Sigmoid colon (tissue), 7 donors: Measurements from ENCODE around the gene ZNF525. TPM values are rescaled to one million over a fixed set of nuclear protein-coding genes. Genes with fewer than 3 reads are reported as not detected.

Experiments
- DNase-seq: peaks from one replicate; pipeline ENCODE4 v3.0.0-alpha.2; 2019
- H3K27ac ChIP-seq, 4 donors: fragments of 200-600 bp; sonication (generic); one replicate each; pipeline ENCODE4 v1.5.1; 2016 to 2019; ENCODE audit warnings: mild to moderate bottlenecking in 1 of 4
- H3K27me3 ChIP-seq, 3 donors: fragments of 200-600 bp; sonication (generic); one replicate each; pipeline ENCODE4 v1.5.1; 2019; ENCODE audit warnings: mild to moderate bottlenecking in 1 of 3
- H3K36me3 ChIP-seq, 4 donors: fragments of 200-600 bp; sonication (generic); one replicate each; pipeline ENCODE4 v1.5.1; 2016 to 2019
- H3K4me1 ChIP-seq, 4 donors: fragments of 200-600 bp; sonication (generic); one replicate each; pipeline ENCODE4 v1.5.1; 2017 to 2019
- H3K4me3 ChIP-seq, 4 donors: fragments of 200-600 bp; sonication (generic); one replicate each; pipeline ENCODE4 v1.5.1; 2017 to 2019; ENCODE audit warnings: mild to moderate bottlenecking in 2 of 4, moderate library complexity in 1 of 4
- H3K9me3 ChIP-seq, 4 donors: fragments of 200-600 bp in 3 of 4; sonication (generic) in 3 of 4; one replicate each; pipeline versions ENCODE4 v1.5.1 to v1.6.1; 2013 to 2019
- EP300 ChIP-seq, 4 donors: sonication (generic); formaldehyde crosslinking; IDR thresholded peaks; one replicate each; pipeline ENCODE4 v1.6.1; 2017; ENCODE audit warnings: antibody characterized with exemption in 4 of 4
- POLR2A ChIP-seq, 2 donors: fragments of 450-650 bp; IDR thresholded peaks; one replicate each; pipeline ENCODE4 v1.6.1; 2016; ENCODE audit warnings: antibody characterized with exemption in 2 of 2, mild to moderate bottlenecking in 2 of 2, moderate library complexity in 2 of 2
- POLR2AphosphoS5 ChIP-seq, 4 donors: sonication (generic); formaldehyde crosslinking; IDR thresholded peaks; one replicate each; pipeline ENCODE4 v1.6.1; 2017; ENCODE audit warnings: antibody characterized with exemption in 4 of 4
- WGBS, 2 donors: extraction: QIAGEN DNeasy Blood & Tissue Kit; methylation state at CpG; one replicate each; pipeline ENCODE4 v1.1.7; 2013; 5-methylcytosine and 5-hydroxymethylcytosine counted together
- intact Hi-C: fragments of 100-400 bp; cut with DNase I; formaldehyde crosslinking; loops from one replicate; pipeline ENCODE4 v1.15.1; 2023
- polyA plus RNA-seq, 3 donors: library from polyadenylated mRNA; stranded (reverse); fragments of 200-250 nt; gene quantifications; one replicate each; pipeline ENCODE4 v1.2.3, GENCODE V29; 2013
- small RNA-seq, 3 donors: library from RNA; depleted of rRNA; stranded (forward); fragments of <200 nt; gene quantifications; one replicate each; pipeline ENCODE3, GENCODE V24; 2016
- total RNA-seq, 4 donors: library from RNA; depleted of rRNA; stranded (reverse); fragments of >200 nt; gene quantifications; one replicate each; pipeline ENCODE4 v1.1.0, GENCODE V29; 2016
- TF ChIP-seq, protein P1 (sequence below), 4 experiments: fragments of 450-650 bp in 3 of 4; fragments of 200-600 bp in 1 of 4; IDR thresholded peaks; one replicate each; pipeline ENCODE4 v1.5.1; 2016 to 2019; ENCODE audit warnings: antibody characterized with exemption in 4 of 4, mild to moderate bottlenecking in 3 of 4, moderate library complexity in 2 of 4
- donor health status: healthy with polysubstance abuse.
- donor health status: Bipolar disorder and iron deficiency.
- donor health status: healthy.

Gene ZNF525
- total and polyA plus RNA-seq, 7 donors: 1.4 to 10.8 (median 7.0) TPM

GRCh38 chr19:53431399-53432087 lies 66.0 kb downstream of the ZNF525 start, which contains the start of gene ZNF761:
TSS of gene ZNF761 (plus strand) at chr19:53431984. CDS start at chr19:53447269, 15,285 bp downstream.
- intact Hi-C loops: loop anchor here (2.0 to 5.0 kb wide), 2 partner anchors 36 to 81 kb away; partner anchors contain the start of gene ZNF813
- peak; percentile 97 for DNase-seq
- H3K9me3 ChIP-seq: peaks cover 0 to 4% (median 0%) of the 10 kb centered on the region in 4 donors
- H3K4me1 ChIP-seq: peaks cover 0 to 10% (median 7%) of the 10 kb centered on the region in 4 donors
- H3K36me3 ChIP-seq: peaks cover 0 to 13% (median 3%) of the 10 kb centered on the region in 4 donors
- no peaks in the 10 kb centered on the region for H3K27me3 ChIP-seq
- peak within 1 kb of the TSS; percentile 60 to 71 (median 64) for H3K4me3 ChIP-seq
- TF ChIP-seq POLR2AphosphoS5 (IDR thresholded peaks at IDR 0.05) (peak; percentile 90 to 92 (median 91)), POLR2A (IDR thresholded peaks at IDR 0.05) (peak; percentile 45 to 72), EP300 (IDR thresholded peaks at IDR 0.05) (no peak)
- TF ChIP-seq, protein P1, sequence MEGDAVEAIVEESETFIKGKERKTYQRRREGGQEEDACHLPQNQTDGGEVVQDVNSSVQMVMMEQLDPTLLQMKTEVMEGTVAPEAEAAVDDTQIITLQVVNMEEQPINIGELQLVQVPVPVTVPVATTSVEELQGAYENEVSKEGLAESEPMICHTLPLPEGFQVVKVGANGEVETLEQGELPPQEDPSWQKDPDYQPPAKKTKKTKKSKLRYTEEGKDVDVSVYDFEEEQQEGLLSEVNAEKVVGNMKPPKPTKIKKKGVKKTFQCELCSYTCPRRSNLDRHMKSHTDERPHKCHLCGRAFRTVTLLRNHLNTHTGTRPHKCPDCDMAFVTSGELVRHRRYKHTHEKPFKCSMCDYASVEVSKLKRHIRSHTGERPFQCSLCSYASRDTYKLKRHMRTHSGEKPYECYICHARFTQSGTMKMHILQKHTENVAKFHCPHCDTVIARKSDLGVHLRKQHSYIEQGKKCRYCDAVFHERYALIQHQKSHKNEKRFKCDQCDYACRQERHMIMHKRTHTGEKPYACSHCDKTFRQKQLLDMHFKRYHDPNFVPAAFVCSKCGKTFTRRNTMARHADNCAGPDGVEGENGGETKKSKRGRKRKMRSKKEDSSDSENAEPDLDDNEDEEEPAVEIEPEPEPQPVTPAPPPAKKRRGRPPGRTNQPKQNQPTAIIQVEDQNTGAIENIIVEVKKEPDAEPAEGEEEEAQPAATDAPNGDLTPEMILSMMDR (IDR thresholded peaks at IDR 0.05): peak; percentile 33 to 45 (median 40)
- H3K27ac ChIP-seq: peak within 1 kb of the TSS; percentile 63 to 79 (median 72)
- 3 to 5% methylated on average over 46 of the region's 46 CpGs for WGBS, 2 donors

DNA sequence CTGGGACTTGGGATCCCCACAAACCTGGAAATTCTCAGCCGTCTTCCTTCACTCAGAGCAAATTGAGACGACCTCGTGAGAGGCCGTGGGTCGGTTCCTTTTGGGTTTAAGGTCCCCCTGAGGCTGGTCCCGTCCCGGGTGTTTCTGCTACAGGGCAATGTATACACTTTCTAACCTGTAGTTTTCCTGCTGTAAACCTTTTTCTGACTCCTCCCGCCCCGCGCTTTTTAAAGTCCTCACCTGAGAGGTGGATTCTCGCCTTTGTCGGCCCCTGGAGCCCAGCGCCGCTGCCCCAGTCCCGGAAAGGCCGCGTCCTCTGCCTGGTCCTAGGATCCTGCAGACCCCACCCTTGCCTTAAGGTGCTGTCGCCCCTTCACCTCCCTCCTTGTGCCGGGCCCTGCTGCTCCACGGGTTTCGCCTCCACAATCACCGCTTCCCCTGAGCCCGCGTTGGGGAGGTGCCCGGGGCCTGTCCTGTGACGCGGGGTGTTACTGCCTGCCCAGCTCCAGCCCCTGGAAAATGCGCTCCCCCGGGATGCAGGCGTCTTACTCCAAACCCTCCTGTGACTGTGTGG lies 66.7 kb downstream of the ZNF525 start:
- H3K36me3 ChIP-seq: peaks cover 0 to 13% (median 3%) of the 10 kb centered on the region in 4 donors
- DNase-seq: peak; percentile 76

More for the DNA sequence above, 66.7 kb downstream of the ZNF525 start:
- WGBS, 2 donors: 0 to 1% methylated on average over 30 of the region's 30 CpGs
- H3K27me3 ChIP-seq: no peaks in the 10 kb centered on the region
- peak overlapping the region; percentile 63 to 79 (median 72) for H3K27ac ChIP-seq
- TF ChIP-seq EP300 (IDR thresholded peaks at IDR 0.05) (no peak), POLR2AphosphoS5 (IDR thresholded peaks at IDR 0.05) (no peak), POLR2A (IDR thresholded peaks at IDR 0.05) (peak in 1 of 2 donors; percentile 5)
- TF ChIP-seq, protein P1 (IDR thresholded peaks at IDR 0.05): no peak
- intact Hi-C loops: loop anchor here (5.0 kb wide), 1 partner anchor 35 kb away; the partner anchor contains the start of gene ZNF813
- peaks cover 0 to 10% (median 7%) of the 10 kb centered on the region in 4 donors for H3K4me1 ChIP-seq
- peaks cover 0 to 4% (median 0%) of the 10 kb centered on the region in 4 donors for H3K9me3 ChIP-seq
- peak overlapping the region; percentile 60 to 71 (median 64) for H3K4me3 ChIP-seq

Small RNAs within 50 kb of the gene (small RNA-seq; reads per million reads assigned to genes)
- 0 reads per million in 3 donors for gene RPL39P36

Other genes starting within 250 kb of the ZNF525 start
- 10 to 100 TPM; 10.7 to 16.9 (median 13.0) TPM for gene ZNF415, start 232.8 kb upstream of the ZNF525 start, total RNA-seq
- gene ZNF415, start 232.8 kb upstream of the ZNF525 start, polyA plus RNA-seq: 1 to 10 TPM; 2.5 to 5.4 (median 3.6) TPM
- 10 to 100 TPM in 2 of 4 donors, 1 to 10 TPM in 2; 5.7 to 12.2 (median 8.7) TPM for gene ZNF347, start 206.7 kb upstream of the ZNF525 start, total RNA-seq
- 1 to 10 TPM; 1.6 to 4.8 (median 3.8) TPM for gene ZNF347, start 206.7 kb upstream of the ZNF525 start, polyA plus RNA-seq
- 10 to 100 TPM in 1 of 4 donors, 1 to 10 TPM in 3; 5.3 to 16.8 (median 6.4) TPM for gene ZNF665, start 172.3 kb upstream of the ZNF525 start, total RNA-seq
- gene ZNF665, start 172.3 kb upstream of the ZNF525 start, polyA plus RNA-seq: 1 to 10 TPM in 2 of 3 donors, under 1 TPM in 1; 0.92 to 3.6 (median 3.6) TPM
- gene ZNF677, start 110.8 kb upstream of the ZNF525 start, total RNA-seq: 10 to 100 TPM; 15.8 to 28.5 (median 20.5) TPM
- gene ZNF677, start 110.8 kb upstream of the ZNF525 start, polyA plus RNA-seq: 10 to 100 TPM in 1 of 3 donors, 1 to 10 TPM in 2; 1.8 to 10.2 (median 5.7) TPM
- gene VN1R2, start 107.4 kb upstream of the ZNF525 start, total RNA-seq: not detected
- not detected for gene VN1R2, start 107.4 kb upstream of the ZNF525 start, polyA plus RNA-seq
- gene VN1R4, start 98.0 kb upstream of the ZNF525 start, total RNA-seq: not detected
- not detected for gene VN1R4, start 98.0 kb upstream of the ZNF525 start, polyA plus RNA-seq
- 1 to 10 TPM; 4.6 to 8.9 (median 7.2) TPM for gene ZNF845, start 32.0 kb upstream of the ZNF525 start, total RNA-seq
- gene ZNF845, start 32.0 kb upstream of the ZNF525 start, polyA plus RNA-seq: 1 to 10 TPM; 2.4 to 2.7 (median 2.5) TPM
- 10 to 100 TPM in 3 of 4 donors, 1 to 10 TPM in 1; 6.2 to 13.0 (median 11.7) TPM for gene ZNF765, start 29.4 kb downstream of the ZNF525 start, total RNA-seq
- gene ZNF765, start 29.4 kb downstream of the ZNF525 start, polyA plus RNA-seq: 1 to 10 TPM; 3.5 to 5.1 (median 3.6) TPM
- gene ZNF761, start 66.3 kb downstream of the ZNF525 start, total RNA-seq: 10 to 100 TPM in 3 of 4 donors, 1 to 10 TPM in 1; 6.5 to 12.5 (median 11.0) TPM
- 1 to 10 TPM; 3.5 to 7.8 (median 6.7) TPM for gene ZNF761, start 66.3 kb downstream of the ZNF525 start, polyA plus RNA-seq
- gene ZNF813, start 102.0 kb downstream of the ZNF525 start, total RNA-seq: 1 to 10 TPM; 2.9 to 4.2 (median 3.4) TPM
- 1 to 10 TPM; 1.2 to 1.9 (median 1.2) TPM for gene ZNF813, start 102.0 kb downstream of the ZNF525 start, polyA plus RNA-seq
- gene ZNF331, start 172.4 kb downstream of the ZNF525 start, total RNA-seq: 10 to 100 TPM; 16.8 to 26.8 (median 21.4) TPM
- gene ZNF331, start 172.4 kb downstream of the ZNF525 start, polyA plus RNA-seq: 1 to 10 TPM; 3.6 to 6.9 (median 4.2) TPM